HepG2 (cell line): ENCODE measurements around the gene GNG13. TPM values are rescaled to one million over a fixed set of nuclear protein-coding genes. Genes with fewer than 3 reads are reported as not detected.
A peak's percentile ranks its signal among the peaks of the same experiment; 100 is the strongest.

Experiments
- AKNA ChIP-seq: sonication (generic); formaldehyde crosslinking; IDR thresholded peaks from 2 replicates; pipeline ENCODE4 v1.4.0; 2020; ENCODE audit warnings: missing genetic modification reagents, borderline replicate concordance
- DMTF1 ChIP-seq: sonication (generic); formaldehyde crosslinking; IDR thresholded peaks from 2 replicates; pipeline ENCODE4 v1.4.0; 2020; ENCODE audit warnings: mild to moderate bottlenecking, missing genetic modification reagents
- GABPB1 ChIP-seq: IDR thresholded peaks from 2 replicates; pipeline ENCODE4 v1.6.1; 2016; ENCODE audit warnings: mild to moderate bottlenecking, missing genetic modification reagents, moderate library complexity, missing compliant biosample characterization
- HOXA7 ChIP-seq: sonication (generic); formaldehyde crosslinking; IDR thresholded peaks from 2 replicates; pipeline ENCODE4 v1.8.1; 2022; ENCODE audit warnings: mild to moderate bottlenecking, missing genetic modification reagents, moderate library complexity
- MNT ChIP-seq: fragments of 450-650 bp; IDR thresholded peaks from 2 replicates; pipeline ENCODE4 v1.6.1; 2016
- SRSF4 ChIP-seq: fragments of 200-400 bp; formaldehyde crosslinking; IDR thresholded peaks from one replicate; pipeline ENCODE4 v1.6.1; 2018; ENCODE audit warnings: mild to moderate bottlenecking, low read depth, low read length, moderate library complexity; ENCODE audit not compliant: poor library complexity, severe bottlenecking
- XBP1 ChIP-seq: sonication (generic); formaldehyde crosslinking; IDR thresholded peaks from 2 replicates; pipeline ENCODE4 v1.5.0; 2020; ENCODE audit warnings: missing genetic modification reagents
- ZMYM2 ChIP-seq: sonication (generic); formaldehyde crosslinking; IDR thresholded peaks from 2 replicates; pipeline ENCODE4 v1.8.0; 2022; ENCODE audit warnings: mild to moderate bottlenecking, missing genetic modification reagents
- ZNF180 ChIP-seq: sonication (generic); formaldehyde crosslinking; IDR thresholded peaks from 2 replicates; pipeline ENCODE4 v1.4.0; 2020; ENCODE audit warnings: low read depth, missing genetic modification reagents, borderline replicate concordance
- ZNF264 ChIP-seq: sonication (generic); formaldehyde crosslinking; IDR thresholded peaks from 2 replicates; pipeline ENCODE4 v1.4.0; 2020; ENCODE audit warnings: missing genetic modification reagents
- ZNF280B ChIP-seq: sonication (generic); formaldehyde crosslinking; IDR thresholded peaks from 2 replicates; pipeline ENCODE4 v1.5.0; 2020; ENCODE audit warnings: missing genetic modification reagents, mild to moderate bottlenecking, borderline replicate concordance
- ZNF629 ChIP-seq: sonication (generic); formaldehyde crosslinking; conservative IDR thresholded peaks from 2 replicates; pipeline ENCODE4 v1.5.0; 2020; ENCODE audit warnings: missing genetic modification reagents
- ZNF687 ChIP-seq: sonication (generic); formaldehyde crosslinking; IDR thresholded peaks from 2 replicates; pipeline ENCODE4 v1.5.1; 2020; ENCODE audit warnings: mild to moderate bottlenecking, missing genetic modification reagents, moderate library complexity
- polyA plus RNA-seq, 8 experiments: library from polyadenylated mRNA; depleted of rRNA in 3 of 8; stranded (reverse) in 7 of 8; unstranded in 1 of 8; fragments of >200 nt; fragmentation: Illumina TruSeq in 4 of 8; extraction: Trizol in 4 of 8; gene quantifications; 2 replicates each; pipeline versions ENCODE4 v1.2.1 to v1.2.3, GENCODE V29; 2011 to 2016; ENCODE audit warnings: low read depth in 4 of 8, missing spikeins in 1 of 8, mixed read lengths in 1 of 8; ENCODE audit not compliant: insufficient read depth in 1 of 8
- total RNA-seq, 5 experiments: library from RNA; depleted of rRNA; stranded (reverse); fragments of >200 nt; fragmentation: Illumina TruSeq; extraction: Trizol; gene quantifications; 2 replicates each; pipeline ENCODE4 v1.2.3, GENCODE V29; 2016; ENCODE audit warnings: low read depth in 1 of 5

The GNG13 gene
- total and polyA plus RNA-seq, 2 of the 13 experiments (the other 11 are each of a cell fraction or from before 2014, with no cell fraction given), result not detected

- TF ChIP-seq GABPB1 (CRISPR knock-in tag), result peak; percentile 55; the same call in 1 of the 2 replicates
- no peak for TF ChIP-seq ZNF629 (CRISPR knock-in tag)
- no peak for TF ChIP-seq ZMYM2 (CRISPR knock-in tag)
- TF ChIP-seq ZNF180, result no peak
- no peak for TF ChIP-seq DMTF1 (CRISPR knock-in tag)
- no peak for TF ChIP-seq HOXA7 (CRISPR knock-in tag)
- no peak for TF ChIP-seq ZNF280B (CRISPR knock-in tag)
- no peak for TF ChIP-seq SRSF4
- TF ChIP-seq MNT, result no peak; the same call in 1 of the 2 replicates
- no peak for TF ChIP-seq AKNA
- no peak for TF ChIP-seq ZNF264 (CRISPR knock-in tag)
- peak; percentile 67 for TF ChIP-seq ZNF687
- no peak for TF ChIP-seq XBP1 (CRISPR knock-in tag)
These were observed 12.0 kb downstream of the GNG13 start, which contains the start of gene CHTF18 (continued) for GRCh38 chr16:788399-789126.
